Limb (tissue), 2 donors: ENCODE measurements around the gene SHISAL1.
"Not testable (repeated sequence)": the region's sequence is repeated elsewhere in the genome, so short reads cannot be mapped to it uniquely, and the experiment has no call there.

Source experiments
- DNase-seq, 2 donors: peaks; one replicate each; pipeline ENCODE4 v3.0.0-alpha.2; 2016; ENCODE audit errors: extremely low spot score in 2 of 2

The SHISAL1 gene

GRCh38 chr22:44237290-44237689 is 75.5 kb downstream of the SHISAL1 start:
- no peak for DNase-seq

- not testable (repeated sequence) for DNase-seq
Measured at GRCh38 chr22:44234372-44234771, 78.4 kb downstream of the SHISAL1 start.

GRCh38 chr22:44231233-44231632 is 81.5 kb downstream of the SHISAL1 start:
- no peak for DNase-seq

DNA sequence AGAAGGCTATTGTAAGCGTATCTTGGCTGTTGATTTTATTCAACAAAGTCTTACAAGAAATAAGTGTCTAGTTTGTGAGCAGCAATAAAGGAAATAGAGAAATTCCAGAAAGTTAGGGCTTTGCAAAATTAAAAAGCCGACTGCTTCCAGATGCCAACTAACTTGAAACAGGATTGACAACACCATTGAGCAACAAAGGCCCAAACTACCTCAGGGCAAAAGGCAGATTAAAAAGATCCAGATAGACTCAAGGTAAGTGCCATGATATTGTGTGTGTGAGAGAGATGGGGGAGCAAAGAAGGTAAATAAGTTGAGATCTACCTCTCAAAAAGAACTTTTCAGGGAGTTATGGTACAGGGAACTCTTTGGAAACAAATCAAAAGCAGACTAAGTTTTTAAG is 82.9 kb downstream of the SHISAL1 start:
- DNase-seq: no peak

DNA sequence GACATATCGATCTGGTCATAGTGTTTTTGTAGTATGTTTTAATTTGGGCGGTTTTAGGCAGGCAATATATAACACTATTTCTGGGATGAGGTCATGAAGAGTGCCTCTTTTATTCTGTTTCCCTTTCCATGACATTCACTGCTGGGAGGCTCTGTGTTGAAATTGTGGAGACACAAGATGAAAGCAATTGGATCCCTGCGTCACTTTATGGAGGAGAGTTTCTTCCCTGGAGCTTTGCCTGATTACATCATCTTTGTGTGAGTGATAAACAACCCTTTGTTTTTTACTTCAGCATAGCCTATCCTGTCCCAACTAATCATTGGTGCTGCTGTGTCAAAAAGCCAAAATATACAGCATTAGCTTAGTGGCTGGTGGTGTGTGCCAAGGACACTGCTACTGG is 83.4 kb downstream of the SHISAL1 start:
- DNase-seq: no peak

DNA sequence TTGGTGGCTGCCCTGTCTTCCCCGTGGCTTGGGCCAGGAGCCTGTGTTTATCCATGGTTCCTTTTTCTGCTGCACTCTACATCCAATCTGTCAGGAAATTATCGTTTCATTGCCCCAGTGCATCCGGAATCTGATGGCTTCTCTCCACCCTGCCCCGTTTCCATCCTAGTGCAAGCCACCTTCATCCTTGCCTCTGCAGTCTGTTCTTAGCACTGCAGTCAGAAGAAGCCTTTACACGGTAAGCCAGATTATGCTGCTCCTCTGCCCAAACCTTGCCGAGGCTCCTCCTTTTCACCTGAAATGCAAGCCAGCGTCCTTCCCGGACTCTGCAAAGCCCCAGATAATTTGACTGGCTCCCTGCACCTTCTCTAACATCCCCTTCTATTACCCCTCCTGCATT is 86.9 kb downstream of the SHISAL1 start:
- DNase-seq: no peak

DNA sequence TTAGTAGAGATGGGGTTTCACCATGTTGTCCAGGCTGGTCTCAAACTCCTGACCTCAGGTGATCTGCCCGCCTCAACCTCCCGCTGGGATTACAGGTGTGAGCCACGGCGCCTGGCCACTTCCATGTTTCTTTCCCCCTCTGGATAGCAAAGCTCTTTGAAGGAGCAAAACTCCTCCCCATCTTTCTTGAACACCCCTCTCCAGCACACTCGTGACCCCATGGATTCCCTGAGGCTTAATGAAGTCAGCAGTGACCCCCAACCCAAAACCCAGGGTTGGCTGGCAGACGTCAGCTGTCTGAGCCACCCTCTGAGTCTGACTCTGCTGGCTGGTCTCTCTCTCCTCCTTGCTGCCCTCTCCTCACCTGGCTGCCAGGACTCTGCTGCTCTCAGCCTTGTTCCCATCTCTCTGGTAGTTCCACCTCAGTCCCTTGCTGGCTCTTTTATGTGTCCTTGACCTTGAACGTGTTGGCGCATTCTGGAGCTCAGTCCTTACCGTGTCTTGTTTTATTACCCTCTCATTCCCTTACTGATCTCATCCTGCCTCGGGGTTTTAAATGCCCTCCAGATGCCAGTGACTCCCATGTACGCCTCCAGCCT is 87.6 kb downstream of the SHISAL1 start:
- no peak for DNase-seq

- no peak for DNase-seq
Measured at GRCh38 chr22:44224166-44224565, 88.6 kb downstream of the SHISAL1 start.

GRCh38 chr22:44221710-44222475 is 90.9 kb downstream of the SHISAL1 start:
- DNase-seq: no peak

GRCh38 chr22:44220727-44221680 is 91.7 kb downstream of the SHISAL1 start:
- DNase-seq: no peak

DNA sequence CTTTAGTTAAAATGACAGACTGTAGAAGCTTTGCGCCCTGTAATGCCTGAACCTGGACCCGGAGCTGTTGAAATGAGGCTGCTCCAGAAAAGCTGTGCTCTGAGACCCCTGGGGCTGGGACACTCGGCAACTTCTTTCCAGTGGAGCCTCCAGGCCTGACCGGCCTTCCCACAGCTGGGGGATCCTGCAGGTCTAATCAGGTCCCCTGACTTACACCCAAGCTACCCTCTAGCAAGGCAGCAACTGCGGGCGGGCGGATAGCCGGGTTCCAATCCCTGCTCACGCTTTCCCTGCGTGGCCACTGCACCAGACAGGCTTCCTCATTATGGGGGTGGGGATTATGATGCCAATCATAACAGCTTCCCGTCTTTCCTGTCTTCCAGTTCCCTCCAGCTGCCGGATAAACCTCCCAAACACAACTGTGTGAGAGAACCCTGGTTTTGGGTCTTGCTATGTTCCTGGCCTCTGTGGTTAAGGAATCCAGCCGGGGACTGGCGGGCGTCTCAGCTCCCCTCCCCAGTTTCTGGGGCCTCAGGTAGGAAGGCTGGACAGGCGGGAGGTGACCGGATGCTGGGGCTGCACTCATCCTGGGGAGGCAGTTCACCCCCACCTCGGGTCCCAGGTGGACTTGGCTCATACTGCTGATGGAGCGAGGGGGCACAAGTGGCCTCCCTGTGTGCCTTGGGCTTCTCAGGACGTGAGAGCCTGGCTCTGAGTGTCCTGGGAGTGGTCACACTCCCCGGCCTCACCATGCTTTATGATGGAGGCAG is 93.5 kb downstream of the SHISAL1 start:
- DNase-seq: no peak

DNA sequence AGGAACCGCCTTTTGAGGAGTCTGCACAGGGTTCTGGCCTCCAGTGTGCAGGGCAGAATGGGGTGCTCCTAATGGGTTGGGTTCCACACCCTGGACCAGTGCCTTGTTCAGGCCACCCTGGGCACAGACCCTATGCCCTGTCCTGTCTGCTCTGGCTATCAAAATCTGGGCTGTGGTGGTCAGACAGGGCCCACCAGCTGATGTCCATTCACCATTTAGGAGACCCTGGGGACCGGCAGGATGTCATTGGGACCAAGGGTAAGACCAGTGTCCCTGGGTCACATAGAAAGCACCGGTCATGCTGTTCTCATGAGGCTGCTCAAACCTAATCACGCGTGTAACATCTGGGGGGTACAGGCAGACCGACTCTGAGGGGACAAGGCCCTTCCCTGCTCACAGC is 94.7 kb downstream of the SHISAL1 start:
- DNase-seq: no peak

DNA sequence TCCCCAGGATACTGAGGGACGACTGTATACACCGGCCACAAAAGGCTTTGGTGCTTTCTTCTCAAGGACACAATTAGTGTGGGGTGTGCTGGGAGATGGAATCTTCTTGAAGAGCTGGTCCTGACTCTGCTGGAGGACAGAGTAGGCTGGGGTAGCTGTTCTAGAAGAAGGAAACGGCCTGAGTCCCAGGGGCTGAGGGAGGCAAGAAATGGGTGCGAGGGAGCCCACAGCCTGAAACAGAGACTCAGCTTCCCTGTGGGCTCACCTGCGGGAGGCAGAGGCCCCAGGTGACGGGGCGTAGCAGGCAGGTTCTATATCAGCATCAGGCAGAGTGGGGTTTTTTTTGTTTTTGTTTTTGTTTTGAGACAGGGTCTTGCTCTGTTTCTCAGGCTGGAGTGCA is 95.4 kb downstream of the SHISAL1 start:
- no peak for DNase-seq

GRCh38 chr22:44215287-44215686 is 97.5 kb downstream of the SHISAL1 start:
- no peak for DNase-seq

- DNase-seq: no peak
Measured at GRCh38 chr22:44214764-44215163, 98.0 kb downstream of the SHISAL1 start.

DNA sequence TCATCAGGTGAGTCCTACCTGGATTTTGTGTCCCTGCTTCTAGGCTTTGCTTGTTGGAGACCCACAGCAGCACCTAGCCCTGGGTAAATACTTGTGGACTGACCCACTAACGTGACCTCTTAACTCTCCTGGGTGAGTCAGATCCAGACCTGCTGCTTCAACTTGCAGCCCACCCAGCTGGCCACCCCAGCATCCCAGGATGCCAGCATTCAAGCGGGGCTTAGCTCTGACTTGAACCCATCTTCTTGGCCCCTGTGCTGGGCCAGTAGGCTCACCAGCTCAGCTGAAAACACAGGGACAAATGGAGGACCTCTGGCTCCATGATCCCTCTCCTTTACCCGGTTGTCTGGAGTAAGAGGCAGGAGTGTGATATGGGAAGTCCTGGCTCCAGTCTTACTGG is 98.6 kb downstream of the SHISAL1 start:
- DNase-seq: no peak

DNA sequence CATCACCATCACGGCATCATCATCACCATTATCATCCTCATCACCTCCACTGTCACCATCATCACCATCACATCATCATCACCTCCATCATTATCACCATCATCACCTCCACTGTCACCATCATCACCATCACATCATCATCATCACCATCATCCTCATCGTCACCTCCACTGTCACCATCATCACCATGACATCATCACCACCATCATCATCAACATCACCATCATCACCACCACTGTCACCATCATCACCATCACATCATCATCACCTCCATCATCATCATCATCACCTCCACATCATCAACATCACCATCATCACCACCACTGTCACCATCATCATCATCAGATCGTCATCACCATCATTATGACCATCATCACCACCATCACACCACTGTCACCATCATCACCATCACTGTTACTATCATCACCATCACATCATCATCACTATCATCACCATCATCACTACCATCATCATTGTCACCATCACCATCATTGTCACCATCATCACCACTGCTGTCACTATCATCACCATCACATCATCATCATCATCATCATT is 99.2 kb downstream of the SHISAL1 start:
- no peak for DNase-seq

DNA sequence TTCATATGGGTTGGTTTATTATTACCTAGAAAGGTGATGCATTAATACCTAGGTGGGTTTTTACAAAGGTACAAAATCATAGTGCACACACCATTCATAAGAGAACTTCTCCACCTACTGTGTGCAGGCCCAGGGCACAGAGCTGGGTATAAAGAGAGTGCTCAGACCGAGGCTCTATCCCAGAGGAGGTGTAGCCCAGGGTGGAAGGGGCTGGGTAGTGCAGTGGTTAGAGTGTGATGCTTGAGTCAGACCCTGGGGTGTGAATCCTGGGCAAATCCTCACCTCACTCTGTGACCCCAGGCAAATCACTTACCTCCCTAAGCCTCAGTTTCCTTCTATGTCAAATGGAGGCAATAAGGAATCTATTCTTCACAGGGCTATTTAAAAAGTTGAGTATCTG is 99.8 kb downstream of the SHISAL1 start:
- DNase-seq: no peak

- DNase-seq: peak; percentile 52 to 63
Measured at GRCh38 chr22:44211946-44212930, 100.5 kb downstream of the SHISAL1 start.
